Peyer's patch (tissue), 4 donors: ENCODE results near the gene CEBPG.

Experiments used
- CTCF ChIP-seq, 6 experiments: fragments of 450-650 bp in 4 of 6; fragments of 200-600 bp in 2 of 6; sonication (generic) in 1 of 6; IDR thresholded peaks; one replicate each; pipeline ENCODE4 v1.5.1; 2017 to 2019; ENCODE audit warnings: antibody characterized with exemption in 6 of 6, mild to moderate bottlenecking in 3 of 6, moderate library complexity in 1 of 6
- POLR2A ChIP-seq, 2 donors: fragments of 450-650 bp; IDR thresholded peaks; one replicate each; pipeline ENCODE4 v1.5.1; 2017; ENCODE audit warnings: antibody characterized with exemption in 2 of 2, mild to moderate bottlenecking in 2 of 2, moderate library complexity in 2 of 2

- no peak for TF ChIP-seq CTCF (IDR thresholded peaks at IDR 0.05)
- no peak for TF ChIP-seq POLR2A (IDR thresholded peaks at IDR 0.05)
Measured at GRCh38 chr19:33432015-33432414, 58.5 kb downstream of the CEBPG start.
